HepG2 (cell line): ENCODE measurements around the gene WDR26. TPM values are rescaled to one million over a fixed set of nuclear protein-coding genes. Genes with fewer than 3 reads are reported as not detected.
A peak's percentile ranks its signal among the peaks of the same experiment; 100 is the strongest.

Experiments used
- CEBPG ChIP-seq: IDR thresholded peaks from 2 replicates; pipeline ENCODE4 v1.6.1; 2016
- HDAC2 ChIP-seq: sonication (generic); formaldehyde crosslinking; IDR thresholded peaks from 2 replicates; pipeline ENCODE4 v1.4.0; 2020; ENCODE audit warnings: missing genetic modification reagents
- KLF16 ChIP-seq, 2 experiments: sonication (generic) in 1 of 2; formaldehyde crosslinking in 1 of 2; IDR thresholded peaks; 2 replicates each; pipeline versions ENCODE4 v1.6.1 to v1.8.0; 2016 to 2023; ENCODE audit warnings: missing genetic modification reagents in 2 of 2, missing compliant biosample characterization in 1 of 2
- PHF21A ChIP-seq: sonication (generic); formaldehyde crosslinking; IDR thresholded peaks from 2 replicates; pipeline ENCODE4 v1.5.0; 2020; ENCODE audit warnings: mild to moderate bottlenecking, missing genetic modification reagents
- RARA ChIP-seq: IDR thresholded peaks from 2 replicates; pipeline ENCODE4 v1.6.1; 2016; ENCODE audit warnings: missing genetic modification reagents, missing compliant biosample characterization
- RXRB ChIP-seq: IDR thresholded peaks from 2 replicates; pipeline ENCODE4 v1.6.1; 2016; ENCODE audit warnings: borderline replicate concordance, missing genetic modification reagents, missing compliant biosample characterization
- SMC3 ChIP-seq: IDR thresholded peaks from 2 replicates; pipeline ENCODE4 v1.6.1; 2011; ENCODE audit warnings: low read length, improper control_type of control experiment
- SOX13 ChIP-seq, 3 experiments: fragments of 450-650 bp in 1 of 3; sonication (generic) in 1 of 3; formaldehyde crosslinking in 1 of 3; IDR thresholded peaks in 2 of 3; conservative IDR thresholded peaks in 1 of 3; 2 replicates each; pipeline versions ENCODE4 v1.5.0 to v1.6.1; 2016 to 2020; ENCODE audit warnings: antibody characterized with exemption in 1 of 3, mild to moderate bottlenecking in 1 of 3, missing compliant biosample characterization in 1 of 3, missing genetic modification reagents in 1 of 3, moderate library complexity in 1 of 3
- SRSF9 ChIP-seq: fragments of 200-400 bp; formaldehyde crosslinking; IDR thresholded peaks from 2 replicates; pipeline ENCODE4 v1.6.1; 2018; ENCODE audit warnings: borderline replicate concordance, mild to moderate bottlenecking, low read depth, low read length; ENCODE audit not compliant: insufficient read depth, poor library complexity, severe bottlenecking
- THYN1 ChIP-seq: sonication (generic); formaldehyde crosslinking; IDR thresholded peaks from 2 replicates; pipeline ENCODE4 v1.8.1; 2023; ENCODE audit warnings: low read depth, mild to moderate bottlenecking, moderate library complexity, missing genetic modification reagents, borderline replicate concordance
- TMF1 ChIP-seq: sonication (generic); formaldehyde crosslinking; IDR thresholded peaks from 2 replicates; pipeline ENCODE4 v1.8.1; 2022; ENCODE audit warnings: low read depth, missing genetic modification reagents
- TP53 ChIP-seq: sonication (generic); formaldehyde crosslinking; conservative IDR thresholded peaks from 2 replicates; pipeline ENCODE4 v1.4.0; 2020; ENCODE audit warnings: missing genetic modification reagents
- ZBTB38 ChIP-seq: sonication (generic); formaldehyde crosslinking; IDR thresholded peaks from 2 replicates; pipeline ENCODE4 v1.5.1; 2020; ENCODE audit warnings: mild to moderate bottlenecking, missing genetic modification reagents
- ZFYVE20 ChIP-seq: sonication (generic); formaldehyde crosslinking; IDR thresholded peaks from 2 replicates; pipeline ENCODE4 v1.8.0; 2023; ENCODE audit warnings: low read depth, mild to moderate bottlenecking, moderate library complexity, missing genetic modification reagents, borderline replicate concordance
- ZMYM2 ChIP-seq: sonication (generic); formaldehyde crosslinking; IDR thresholded peaks from 2 replicates; pipeline ENCODE4 v1.8.0; 2022; ENCODE audit warnings: mild to moderate bottlenecking, missing genetic modification reagents
- ZNF101 ChIP-seq: sonication (generic); formaldehyde crosslinking; IDR thresholded peaks from 2 replicates; pipeline ENCODE4 v1.4.0; 2020; ENCODE audit warnings: mild to moderate bottlenecking, low read depth, missing genetic modification reagents, borderline replicate concordance
- ZNF3 ChIP-seq: IDR thresholded peaks from 2 replicates; pipeline ENCODE4 v1.7.0; 2017; ENCODE audit warnings: inconsistent platforms
- ZNF331 ChIP-seq: sonication (generic); formaldehyde crosslinking; IDR thresholded peaks from 2 replicates; pipeline ENCODE4 v1.4.0; 2020; ENCODE audit warnings: missing genetic modification reagents
- ZNF607 ChIP-seq: sonication (generic); formaldehyde crosslinking; IDR thresholded peaks from 2 replicates; pipeline ENCODE4 v1.5.1; 2020; ENCODE audit warnings: missing genetic modification reagents, mild to moderate bottlenecking, borderline replicate concordance
- ZNF678 ChIP-seq: sonication (generic); formaldehyde crosslinking; IDR thresholded peaks from 2 replicates; pipeline ENCODE4 v1.4.0; 2020; ENCODE audit warnings: mild to moderate bottlenecking, missing genetic modification reagents
- polyA plus RNA-seq, 8 experiments: library from polyadenylated mRNA; depleted of rRNA in 3 of 8; stranded (reverse) in 7 of 8; unstranded in 1 of 8; fragments of >200 nt; fragmentation: Illumina TruSeq in 4 of 8; extraction: Trizol in 4 of 8; gene quantifications; 2 replicates each; pipeline versions ENCODE4 v1.2.1 to v1.2.3, GENCODE V29; 2011 to 2016; ENCODE audit warnings: low read depth in 4 of 8, missing spikeins in 1 of 8, mixed read lengths in 1 of 8; ENCODE audit not compliant: insufficient read depth in 1 of 8
- total RNA-seq, 5 experiments: library from RNA; depleted of rRNA; stranded (reverse); fragments of >200 nt; fragmentation: Illumina TruSeq; extraction: Trizol; gene quantifications; 2 replicates each; pipeline ENCODE4 v1.2.3, GENCODE V29; 2016; ENCODE audit warnings: low read depth in 1 of 5
- TF ChIP-seq, protein P1 (sequence below): fragments of 450-650 bp; IDR thresholded peaks from 2 replicates; pipeline ENCODE4 v1.6.1; 2017
- TF ChIP-seq, protein P2 (sequence below): sonication (generic); formaldehyde crosslinking; IDR thresholded peaks from 2 replicates; pipeline ENCODE4 v1.4.0; 2020; ENCODE audit warnings: missing genetic modification reagents
- TF ChIP-seq, protein P3 (sequence below): sonication (generic); formaldehyde crosslinking; conservative IDR thresholded peaks from 2 replicates; pipeline ENCODE4 v1.4.0; 2020; ENCODE audit warnings: mild to moderate bottlenecking, missing genetic modification reagents, moderate library complexity
- TF ChIP-seq, protein P4 (sequence below): sonication (generic); IDR thresholded peaks from 2 replicates; pipeline ENCODE4 v1.6.1; 2016; ENCODE audit warnings: low read depth, borderline replicate concordance

Gene WDR26
- total and polyA plus RNA-seq, 2 of the 13 experiments (the other 11 are each of a cell fraction or from before 2014, with no cell fraction given), result 13.2 to 23.7 TPM

DNA sequence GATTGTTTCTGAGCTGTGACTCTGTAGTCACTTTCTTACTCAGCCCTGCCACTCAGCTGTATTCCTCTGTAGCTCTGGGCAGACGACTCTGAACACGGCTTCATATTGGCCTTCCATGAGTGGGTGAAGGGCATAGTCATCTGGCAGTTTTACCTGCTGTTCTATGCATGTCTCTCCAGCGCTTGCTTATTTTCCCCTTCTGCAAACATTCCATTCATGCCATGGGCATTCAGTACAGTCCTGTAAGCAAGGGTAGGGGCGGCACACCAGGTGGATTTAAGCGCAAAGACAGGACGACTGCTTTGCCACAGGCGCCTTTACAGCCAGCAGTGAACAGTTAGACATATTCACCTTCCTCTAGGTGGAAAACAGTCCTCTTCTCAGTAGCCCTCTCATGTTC lies 4.4 kb upstream of the WDR26 start (continued):
- TF ChIP-seq TMF1, result no peak
- no peak for TF ChIP-seq CEBPG
- TF ChIP-seq ZNF678 (CRISPR knock-in tag), result no peak
- no peak for TF ChIP-seq SMC3
- no peak for TF ChIP-seq ZNF101 (CRISPR knock-in tag)
- TF ChIP-seq, protein P1, sequence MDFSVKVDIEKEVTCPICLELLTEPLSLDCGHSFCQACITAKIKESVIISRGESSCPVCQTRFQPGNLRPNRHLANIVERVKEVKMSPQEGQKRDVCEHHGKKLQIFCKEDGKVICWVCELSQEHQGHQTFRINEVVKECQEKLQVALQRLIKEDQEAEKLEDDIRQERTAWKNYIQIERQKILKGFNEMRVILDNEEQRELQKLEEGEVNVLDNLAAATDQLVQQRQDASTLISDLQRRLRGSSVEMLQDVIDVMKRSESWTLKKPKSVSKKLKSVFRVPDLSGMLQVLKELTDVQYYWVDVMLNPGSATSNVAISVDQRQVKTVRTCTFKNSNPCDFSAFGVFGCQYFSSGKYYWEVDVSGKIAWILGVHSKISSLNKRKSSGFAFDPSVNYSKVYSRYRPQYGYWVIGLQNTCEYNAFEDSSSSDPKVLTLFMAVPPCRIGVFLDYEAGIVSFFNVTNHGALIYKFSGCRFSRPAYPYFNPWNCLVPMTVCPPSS, result no peak
- TF ChIP-seq PHF21A, result peak; percentile 31; the same call in 1 of the 2 replicates
- no peak for TF ChIP-seq SRSF9
- no peak for TF ChIP-seq TP53 (CRISPR knock-in tag)
- no peak for TF ChIP-seq THYN1
- peak; percentile 79 for TF ChIP-seq HDAC2 (CRISPR knock-in tag)
- no peak; a peak in 1 of 4 replicates for TF ChIP-seq KLF16 (CRISPR knock-in tag; IDR thresholded peaks at IDR 0.05)
- TF ChIP-seq ZMYM2 (CRISPR knock-in tag), result no peak
- peak; percentile 74 for TF ChIP-seq ZNF331 (CRISPR knock-in tag)
- TF ChIP-seq, protein P2, sequence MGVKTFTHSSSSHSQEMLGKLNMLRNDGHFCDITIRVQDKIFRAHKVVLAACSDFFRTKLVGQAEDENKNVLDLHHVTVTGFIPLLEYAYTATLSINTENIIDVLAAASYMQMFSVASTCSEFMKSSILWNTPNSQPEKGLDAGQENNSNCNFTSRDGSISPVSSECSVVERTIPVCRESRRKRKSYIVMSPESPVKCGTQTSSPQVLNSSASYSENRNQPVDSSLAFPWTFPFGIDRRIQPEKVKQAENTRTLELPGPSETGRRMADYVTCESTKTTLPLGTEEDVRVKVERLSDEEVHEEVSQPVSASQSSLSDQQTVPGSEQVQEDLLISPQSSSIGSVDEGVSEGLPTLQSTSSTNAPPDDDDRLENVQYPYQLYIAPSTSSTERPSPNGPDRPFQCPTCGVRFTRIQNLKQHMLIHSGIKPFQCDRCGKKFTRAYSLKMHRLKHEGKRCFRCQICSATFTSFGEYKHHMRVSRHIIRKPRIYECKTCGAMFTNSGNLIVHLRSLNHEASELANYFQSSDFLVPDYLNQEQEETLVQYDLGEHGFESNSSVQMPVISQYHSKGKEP, result no peak
- TF ChIP-seq, protein P3, sequence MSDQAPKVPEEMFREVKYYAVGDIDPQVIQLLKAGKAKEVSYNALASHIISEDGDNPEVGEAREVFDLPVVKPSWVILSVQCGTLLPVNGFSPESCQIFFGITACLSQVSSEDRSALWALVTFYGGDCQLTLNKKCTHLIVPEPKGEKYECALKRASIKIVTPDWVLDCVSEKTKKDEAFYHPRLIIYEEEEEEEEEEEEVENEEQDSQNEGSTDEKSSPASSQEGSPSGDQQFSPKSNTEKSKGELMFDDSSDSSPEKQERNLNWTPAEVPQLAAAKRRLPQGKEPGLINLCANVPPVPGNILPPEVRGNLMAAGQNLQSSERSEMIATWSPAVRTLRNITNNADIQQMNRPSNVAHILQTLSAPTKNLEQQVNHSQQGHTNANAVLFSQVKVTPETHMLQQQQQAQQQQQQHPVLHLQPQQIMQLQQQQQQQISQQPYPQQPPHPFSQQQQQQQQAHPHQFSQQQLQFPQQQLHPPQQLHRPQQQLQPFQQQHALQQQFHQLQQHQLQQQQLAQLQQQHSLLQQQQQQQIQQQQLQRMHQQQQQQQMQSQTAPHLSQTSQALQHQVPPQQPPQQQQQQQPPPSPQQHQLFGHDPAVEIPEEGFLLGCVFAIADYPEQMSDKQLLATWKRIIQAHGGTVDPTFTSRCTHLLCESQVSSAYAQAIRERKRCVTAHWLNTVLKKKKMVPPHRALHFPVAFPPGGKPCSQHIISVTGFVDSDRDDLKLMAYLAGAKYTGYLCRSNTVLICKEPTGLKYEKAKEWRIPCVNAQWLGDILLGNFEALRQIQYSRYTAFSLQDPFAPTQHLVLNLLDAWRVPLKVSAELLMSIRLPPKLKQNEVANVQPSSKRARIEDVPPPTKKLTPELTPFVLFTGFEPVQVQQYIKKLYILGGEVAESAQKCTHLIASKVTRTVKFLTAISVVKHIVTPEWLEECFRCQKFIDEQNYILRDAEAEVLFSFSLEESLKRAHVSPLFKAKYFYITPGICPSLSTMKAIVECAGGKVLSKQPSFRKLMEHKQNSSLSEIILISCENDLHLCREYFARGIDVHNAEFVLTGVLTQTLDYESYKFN (CRISPR knock-in tag), result peak; percentile 66
- no peak for TF ChIP-seq ZNF607 (CRISPR knock-in tag)
- TF ChIP-seq ZBTB38 (CRISPR knock-in tag), result 0 out of 2 replicates have a peak, but pooled peaks have one; percentile 26
- no peak for TF ChIP-seq ZFYVE20
- 0 out of 2 replicates have a peak, but pooled peaks have one; percentile 19 for TF ChIP-seq RARA (CRISPR knock-in tag)
- 0 out of 2 replicates have a peak, but pooled peaks have one; percentile 52 for TF ChIP-seq RXRB (CRISPR knock-in tag)
- TF ChIP-seq ZNF3 (CRISPR knock-in tag), result 0 out of 2 replicates have a peak, but pooled peaks have one; percentile 24
- TF ChIP-seq, protein P4, sequence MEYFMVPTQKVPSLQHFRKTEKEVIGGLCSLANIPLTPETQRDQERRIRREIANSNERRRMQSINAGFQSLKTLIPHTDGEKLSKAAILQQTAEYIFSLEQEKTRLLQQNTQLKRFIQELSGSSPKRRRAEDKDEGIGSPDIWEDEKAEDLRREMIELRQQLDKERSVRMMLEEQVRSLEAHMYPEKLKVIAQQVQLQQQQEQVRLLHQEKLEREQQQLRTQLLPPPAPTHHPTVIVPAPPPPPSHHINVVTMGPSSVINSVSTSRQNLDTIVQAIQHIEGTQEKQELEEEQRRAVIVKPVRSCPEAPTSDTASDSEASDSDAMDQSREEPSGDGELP, result peak; percentile 32; the same call in 1 of the 2 replicates
- TF ChIP-seq SOX13 (IDR thresholded peaks at IDR 0.05), result no peak
- peak in 1 of 2 experiments; percentile 57; a peak in 1 of 4 replicates for TF ChIP-seq SOX13 (CRISPR knock-in tag; conservative IDR thresholded peaks at IDR 0.05 in 1 of 2, IDR thresholded peaks at IDR 0.05 in 1 of 2)
